ENCODE data around the gene ABCA2. TPM values are rescaled to one million over a fixed set of nuclear protein-coding genes. Genes with fewer than 3 reads are reported as not detected.

ABCA2 gene
- total RNA-seq, 1 experiment from 2014 or later = 27.0 TPM

DNA sequence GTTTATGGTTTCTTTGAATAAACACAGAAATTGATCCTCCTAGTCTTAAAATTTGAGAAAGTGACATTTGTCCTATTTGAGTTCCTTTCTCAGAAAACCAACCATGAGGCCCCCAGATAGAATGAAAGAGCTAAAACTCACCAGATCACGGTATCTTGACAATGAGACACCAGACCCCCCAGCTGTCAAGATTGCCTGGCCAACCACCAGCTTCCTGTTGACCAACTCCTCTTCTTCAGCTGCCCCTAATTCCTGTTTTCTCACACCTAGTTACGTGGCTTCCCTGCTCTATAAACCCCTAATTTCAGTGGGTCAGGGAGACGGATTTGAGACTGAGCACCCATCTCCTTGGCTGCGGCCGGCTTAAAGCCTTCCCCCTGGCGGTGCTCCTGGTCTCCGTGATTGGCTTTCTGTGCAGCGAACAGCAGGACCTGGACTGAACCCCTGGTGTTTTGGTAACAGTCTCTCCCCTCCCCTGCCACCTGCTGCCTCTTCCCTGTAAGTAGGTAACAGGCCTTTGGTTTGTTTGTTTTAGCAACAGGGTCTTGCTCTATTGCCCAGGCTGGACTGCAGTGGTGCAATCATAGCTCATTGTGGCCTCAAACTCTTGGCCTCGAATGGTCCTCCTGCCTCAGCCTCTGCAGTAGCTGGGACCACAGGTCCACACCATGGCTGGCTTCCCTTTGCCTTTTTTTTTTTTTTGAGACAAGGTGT lies 30.6 kb upstream of the ABCA2 start:
- POLR2A ChIA-PET = no interaction called here
- CTCF ChIA-PET = interaction anchor here (0.7 to 1.7 kb wide), 3 partner anchors 29 to 311 kb away, joined by 3 to 5 read pairs (median 4); no protein-coding TSS in a partner anchor
- Histone ChIP-seq H3K27me3 (ENCODE audit: control insufficient read depth, insufficient read depth, low read length) (no peaks in the 10 kb centered on the region), H3K27ac (ENCODE audit: low read length) (no peak overlapping the region), H3K4me1 (ENCODE audit: control insufficient read depth, insufficient read depth, low read length) (0 out of 2 replicates have a peak, but pooled peaks cover 2% of the 10 kb centered on the region), H3K36me3 (ENCODE audit: control insufficient read depth, insufficient read depth, low read length) (no peaks in the 10 kb centered on the region), H3K9me3 (ENCODE audit: control insufficient read depth, insufficient read depth, low read depth, low read length) (no peaks in the 10 kb centered on the region), H3K4me3 (ENCODE audit: low read depth in 2 of 2, low read length in 2 of 2) (no peak overlapping the region)
- BruUV-seq (replicated peaks) = no TSS peak
- intact Hi-C loops (cut with micrococcal nuclease; ENCODE audit: unreplicated experiment) (no loop called here), in situ Hi-C loops (cut with HindIII; ENCODE audit: low pct_unique_long_range_greater_than_20kb, low sequenced_read_pairs) (no loop called here)
- ATAC-seq (no peak), DNase-seq (ENCODE audit: low read depth, low spot score) (no peak)
- no peak for TF ChIP-seq TCF7L2 (IDR thresholded peaks at IDR 0.05; ENCODE audit: low read depth, low read length)

DNA sequence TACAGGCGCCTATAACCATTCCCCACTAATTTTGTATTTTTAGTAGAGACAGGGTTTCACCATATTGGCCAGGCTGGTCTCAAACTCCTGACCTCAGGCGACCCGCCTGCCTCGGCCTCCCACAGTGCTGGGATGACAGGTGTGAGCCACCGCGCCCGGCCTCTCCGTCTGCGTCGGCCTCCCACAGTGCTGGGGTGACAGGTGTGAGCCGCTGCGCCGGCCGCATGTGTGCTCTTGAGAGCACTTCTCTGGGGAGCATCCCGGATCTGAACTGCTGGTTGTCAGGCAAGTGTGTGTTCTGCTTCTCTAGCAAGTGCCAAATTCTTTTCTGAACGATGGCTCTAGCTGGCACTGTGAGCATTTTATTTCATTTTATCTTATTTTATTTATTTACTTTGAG lies 29.5 kb upstream of the ABCA2 start:
- H3K27me3 ChIP-seq (ENCODE audit: control insufficient read depth, insufficient read depth, low read length) = no peaks in the 10 kb centered on the region
- CTCF ChIA-PET = no interaction called here
- in situ Hi-C loops (cut with HindIII; ENCODE audit: low pct_unique_long_range_greater_than_20kb, low sequenced_read_pairs) (no loop called here), intact Hi-C loops (cut with micrococcal nuclease; ENCODE audit: unreplicated experiment) (no loop called here)
- H3K4me1 ChIP-seq (ENCODE audit: control insufficient read depth, insufficient read depth, low read length) = peaks cover 2% of the 10 kb centered on the region; the same call in 1 of the 2 replicates
- no peak overlapping the region for H3K27ac ChIP-seq (ENCODE audit: low read length)
- no peaks in the 10 kb centered on the region for H3K36me3 ChIP-seq (ENCODE audit: control insufficient read depth, insufficient read depth, low read length)
- H3K9me3 ChIP-seq (ENCODE audit: control insufficient read depth, insufficient read depth, low read depth, low read length) = no peaks in the 10 kb centered on the region
- BruUV-seq (replicated peaks) = no TSS peak
- no peak for ATAC-seq
- no peak for DNase-seq (ENCODE audit: low read depth, low spot score)
- POLR2A ChIA-PET = no interaction called here
- TF ChIP-seq, protein P1, sequence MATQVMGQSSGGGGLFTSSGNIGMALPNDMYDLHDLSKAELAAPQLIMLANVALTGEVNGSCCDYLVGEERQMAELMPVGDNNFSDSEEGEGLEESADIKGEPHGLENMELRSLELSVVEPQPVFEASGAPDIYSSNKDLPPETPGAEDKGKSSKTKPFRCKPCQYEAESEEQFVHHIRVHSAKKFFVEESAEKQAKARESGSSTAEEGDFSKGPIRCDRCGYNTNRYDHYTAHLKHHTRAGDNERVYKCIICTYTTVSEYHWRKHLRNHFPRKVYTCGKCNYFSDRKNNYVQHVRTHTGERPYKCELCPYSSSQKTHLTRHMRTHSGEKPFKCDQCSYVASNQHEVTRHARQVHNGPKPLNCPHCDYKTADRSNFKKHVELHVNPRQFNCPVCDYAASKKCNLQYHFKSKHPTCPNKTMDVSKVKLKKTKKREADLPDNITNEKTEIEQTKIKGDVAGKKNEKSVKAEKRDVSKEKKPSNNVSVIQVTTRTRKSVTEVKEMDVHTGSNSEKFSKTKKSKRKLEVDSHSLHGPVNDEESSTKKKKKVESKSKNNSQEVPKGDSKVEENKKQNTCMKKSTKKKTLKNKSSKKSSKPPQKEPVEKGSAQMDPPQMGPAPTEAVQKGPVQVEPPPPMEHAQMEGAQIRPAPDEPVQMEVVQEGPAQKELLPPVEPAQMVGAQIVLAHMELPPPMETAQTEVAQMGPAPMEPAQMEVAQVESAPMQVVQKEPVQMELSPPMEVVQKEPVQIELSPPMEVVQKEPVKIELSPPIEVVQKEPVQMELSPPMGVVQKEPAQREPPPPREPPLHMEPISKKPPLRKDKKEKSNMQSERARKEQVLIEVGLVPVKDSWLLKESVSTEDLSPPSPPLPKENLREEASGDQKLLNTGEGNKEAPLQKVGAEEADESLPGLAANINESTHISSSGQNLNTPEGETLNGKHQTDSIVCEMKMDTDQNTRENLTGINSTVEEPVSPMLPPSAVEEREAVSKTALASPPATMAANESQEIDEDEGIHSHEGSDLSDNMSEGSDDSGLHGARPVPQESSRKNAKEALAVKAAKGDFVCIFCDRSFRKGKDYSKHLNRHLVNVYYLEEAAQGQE (IDR thresholded peaks at IDR 0.05; ENCODE audit: insufficient read depth in 1 of 2, low read depth in 2 of 2, low read length in 1 of 2) = no peak
- TF ChIP-seq POLR2AphosphoS5 (IDR thresholded peaks at IDR 0.05; ENCODE audit: low read depth, low read length) (no peak), SIN3A (IDR thresholded peaks at IDR 0.05; ENCODE audit: borderline replicate concordance, insufficient read depth, low read depth, low read length) (no peak), TCF7L2 (IDR thresholded peaks at IDR 0.05; ENCODE audit: low read depth, low read length) (no peak)
- TF ChIP-seq, protein P2, sequence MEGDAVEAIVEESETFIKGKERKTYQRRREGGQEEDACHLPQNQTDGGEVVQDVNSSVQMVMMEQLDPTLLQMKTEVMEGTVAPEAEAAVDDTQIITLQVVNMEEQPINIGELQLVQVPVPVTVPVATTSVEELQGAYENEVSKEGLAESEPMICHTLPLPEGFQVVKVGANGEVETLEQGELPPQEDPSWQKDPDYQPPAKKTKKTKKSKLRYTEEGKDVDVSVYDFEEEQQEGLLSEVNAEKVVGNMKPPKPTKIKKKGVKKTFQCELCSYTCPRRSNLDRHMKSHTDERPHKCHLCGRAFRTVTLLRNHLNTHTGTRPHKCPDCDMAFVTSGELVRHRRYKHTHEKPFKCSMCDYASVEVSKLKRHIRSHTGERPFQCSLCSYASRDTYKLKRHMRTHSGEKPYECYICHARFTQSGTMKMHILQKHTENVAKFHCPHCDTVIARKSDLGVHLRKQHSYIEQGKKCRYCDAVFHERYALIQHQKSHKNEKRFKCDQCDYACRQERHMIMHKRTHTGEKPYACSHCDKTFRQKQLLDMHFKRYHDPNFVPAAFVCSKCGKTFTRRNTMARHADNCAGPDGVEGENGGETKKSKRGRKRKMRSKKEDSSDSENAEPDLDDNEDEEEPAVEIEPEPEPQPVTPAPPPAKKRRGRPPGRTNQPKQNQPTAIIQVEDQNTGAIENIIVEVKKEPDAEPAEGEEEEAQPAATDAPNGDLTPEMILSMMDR (IDR thresholded peaks at IDR 0.05) = no peak
- H3K4me3 ChIP-seq (ENCODE audit: low read depth in 2 of 2, low read length in 2 of 2) = no peak overlapping the region

DNA sequence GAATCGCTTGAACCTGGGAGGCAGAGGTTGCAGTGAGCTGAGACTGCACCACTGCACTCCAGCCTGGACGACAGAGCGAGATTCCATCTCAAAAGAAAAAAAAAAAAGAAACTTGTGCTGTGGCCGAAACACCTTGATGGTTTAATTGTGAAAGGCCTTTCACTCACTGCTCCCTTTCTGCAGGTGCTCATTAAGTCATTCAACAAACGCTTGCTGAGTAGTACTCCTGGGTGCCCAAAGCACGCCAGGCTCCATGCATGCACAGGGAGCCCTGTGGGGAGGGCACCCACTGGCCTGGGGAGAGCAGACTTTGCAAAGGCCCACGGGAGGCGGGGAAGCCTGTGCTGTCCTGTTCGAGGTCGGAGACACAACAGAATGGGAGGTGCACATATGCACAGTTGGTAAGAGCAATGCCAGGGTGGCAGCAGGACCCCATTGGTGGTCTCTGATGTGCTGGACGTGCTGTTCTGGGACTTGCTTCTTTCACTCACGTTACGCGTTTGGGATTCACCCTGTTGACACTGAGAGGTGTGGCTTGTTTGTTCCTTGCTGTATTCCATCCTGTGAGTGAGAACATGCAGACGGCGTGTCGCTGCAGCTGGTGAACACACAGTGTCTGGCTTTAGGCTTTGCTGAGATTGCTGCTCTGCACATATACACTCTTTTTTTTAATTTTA lies 28.8 kb upstream of the ABCA2 start:
- intact Hi-C loops (cut with micrococcal nuclease; ENCODE audit: unreplicated experiment) = no loop called here
- H3K4me3 ChIP-seq (ENCODE audit: low read depth in 2 of 2, low read length in 2 of 2) = no peak overlapping the region
- H3K27me3 ChIP-seq (ENCODE audit: control insufficient read depth, insufficient read depth, low read length) = no peaks in the 10 kb centered on the region
- ATAC-seq (no peak), DNase-seq (ENCODE audit: low read depth, low spot score) (no peak)
- H3K4me1 ChIP-seq (ENCODE audit: control insufficient read depth, insufficient read depth, low read length) = peaks cover 2% of the 10 kb centered on the region; the same call in 1 of the 2 replicates
- TF ChIP-seq TCF7L2 (IDR thresholded peaks at IDR 0.05; ENCODE audit: low read depth, low read length) (no peak), POLR2AphosphoS5 (IDR thresholded peaks at IDR 0.05; ENCODE audit: low read depth, low read length) (no peak), SIN3A (IDR thresholded peaks at IDR 0.05; ENCODE audit: borderline replicate concordance, insufficient read depth, low read depth, low read length) (no peak)
- TF ChIP-seq, protein P2 (IDR thresholded peaks at IDR 0.05) = no peak
- TF ChIP-seq, protein P1 (IDR thresholded peaks at IDR 0.05; ENCODE audit: insufficient read depth in 1 of 2, low read depth in 2 of 2, low read length in 1 of 2) = no peak
- BruUV-seq (replicated peaks) = no TSS peak
- CTCF ChIA-PET = no interaction called here
- H3K36me3 ChIP-seq (ENCODE audit: control insufficient read depth, insufficient read depth, low read length) = no peaks in the 10 kb centered on the region
- in situ Hi-C loops (cut with HindIII; ENCODE audit: low pct_unique_long_range_greater_than_20kb, low sequenced_read_pairs) = no loop called here
- H3K27ac ChIP-seq (ENCODE audit: low read length) = no peak overlapping the region
- POLR2A ChIA-PET = interaction anchor here (0.6 kb wide), 1 partner anchor 37 kb away, joined by 8 read pairs; no protein-coding TSS in a partner anchor
- no peaks in the 10 kb centered on the region for H3K9me3 ChIP-seq (ENCODE audit: control insufficient read depth, insufficient read depth, low read depth, low read length)
